ENCODE results near the gene TKT. TPM values are rescaled to one million over a fixed set of nuclear protein-coding genes. Genes with fewer than 3 reads are reported as not detected.

Gene TKT
- total RNA-seq, 2 experiments from 2014 or later, result 397 to 417 TPM

GRCh38 chr3:53195602-53196574 is 59.9 kb downstream of the TKT start:
- ChIA-PET POLR2A (interaction anchor here (1.0 to 1.4 kb wide), 3 partner anchors 60 to 87 kb away, joined by 3 to 7 read pairs (median 5); partner anchors contain the start of gene RFT1), CTCF (interaction anchor here (0.6 to 9.7 kb wide), 37 partner anchors 9 to 457 kb away, joined by 3 to 178 read pairs (median 4); partner anchors contain the start of genes PRKCD and RFT1)
- Mint-ChIP-seq H3K4me1 (ENCODE audit: low read depth) (peaks cover 8% of the 10 kb centered on the region), H3K36me3 (ENCODE audit: low read depth) (peaks cover 3% of the 10 kb centered on the region), H3K9me3 (no peaks in the 10 kb centered on the region), H3K4me3 (no peak overlapping the region), H3K27ac (no peak overlapping the region), H3K27me3 (peaks cover 1% of the 10 kb centered on the region)
- DNase-seq, result peak; percentile 67
- intact Hi-C loops (cut with micrococcal nuclease), result loop anchor here (5.0 kb wide), 2 partner anchors 64 to 84 kb away; partner anchors contain the start of gene RFT1
- peak; percentile 99 for TF ChIP-seq CTCF (IDR thresholded peaks at IDR 0.05)
- ATAC-seq, result peak; percentile 74

DNA sequence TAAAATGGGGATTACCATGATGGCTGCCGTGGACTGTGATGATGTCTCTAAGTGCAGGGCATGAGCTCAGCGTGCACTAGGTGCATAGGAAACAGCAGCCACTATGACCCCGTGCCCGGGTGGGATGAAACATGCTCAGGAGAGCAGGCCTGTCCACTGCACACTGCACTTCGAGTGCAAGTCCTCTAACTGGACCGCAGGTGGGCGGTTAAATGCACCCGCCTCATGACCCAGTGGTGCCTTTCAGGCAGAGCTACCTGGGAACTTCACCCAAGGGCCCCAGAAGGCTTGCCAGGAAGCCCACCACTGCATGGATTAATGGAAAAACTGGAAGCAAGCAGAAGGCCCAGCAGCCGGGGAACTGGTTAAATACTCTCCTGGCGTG is 60.8 kb downstream of the TKT start:
- no peak for ATAC-seq
- no peaks in the 10 kb centered on the region for H3K9me3 Mint-ChIP-seq
- H3K36me3 Mint-ChIP-seq (ENCODE audit: low read depth), result peaks cover 6% of the 10 kb centered on the region
- no peak overlapping the region for H3K27ac Mint-ChIP-seq
- no peak for TF ChIP-seq CTCF (IDR thresholded peaks at IDR 0.05)
- CTCF ChIA-PET, result interaction anchor here (0.9 to 9.7 kb wide), 13 partner anchors 10 to 349 kb away, joined by 3 to 178 read pairs (median 9); partner anchors contain the start of genes PRKCD and RFT1
- no peak overlapping the region for H3K4me3 Mint-ChIP-seq
- H3K27me3 Mint-ChIP-seq, result peaks cover 1% of the 10 kb centered on the region
- POLR2A ChIA-PET, result interaction anchor here (1.0 to 1.4 kb wide), 3 partner anchors 59 to 86 kb away, joined by 3 to 7 read pairs (median 4); no protein-coding TSS in a partner anchor
- intact Hi-C loops (cut with micrococcal nuclease), result loop anchor here (5.0 kb wide), 2 partner anchors 63 to 83 kb away; partner anchors contain the start of gene RFT1
- peaks cover 8% of the 10 kb centered on the region for H3K4me1 Mint-ChIP-seq (ENCODE audit: low read depth)
- no peak for DNase-seq

DNA sequence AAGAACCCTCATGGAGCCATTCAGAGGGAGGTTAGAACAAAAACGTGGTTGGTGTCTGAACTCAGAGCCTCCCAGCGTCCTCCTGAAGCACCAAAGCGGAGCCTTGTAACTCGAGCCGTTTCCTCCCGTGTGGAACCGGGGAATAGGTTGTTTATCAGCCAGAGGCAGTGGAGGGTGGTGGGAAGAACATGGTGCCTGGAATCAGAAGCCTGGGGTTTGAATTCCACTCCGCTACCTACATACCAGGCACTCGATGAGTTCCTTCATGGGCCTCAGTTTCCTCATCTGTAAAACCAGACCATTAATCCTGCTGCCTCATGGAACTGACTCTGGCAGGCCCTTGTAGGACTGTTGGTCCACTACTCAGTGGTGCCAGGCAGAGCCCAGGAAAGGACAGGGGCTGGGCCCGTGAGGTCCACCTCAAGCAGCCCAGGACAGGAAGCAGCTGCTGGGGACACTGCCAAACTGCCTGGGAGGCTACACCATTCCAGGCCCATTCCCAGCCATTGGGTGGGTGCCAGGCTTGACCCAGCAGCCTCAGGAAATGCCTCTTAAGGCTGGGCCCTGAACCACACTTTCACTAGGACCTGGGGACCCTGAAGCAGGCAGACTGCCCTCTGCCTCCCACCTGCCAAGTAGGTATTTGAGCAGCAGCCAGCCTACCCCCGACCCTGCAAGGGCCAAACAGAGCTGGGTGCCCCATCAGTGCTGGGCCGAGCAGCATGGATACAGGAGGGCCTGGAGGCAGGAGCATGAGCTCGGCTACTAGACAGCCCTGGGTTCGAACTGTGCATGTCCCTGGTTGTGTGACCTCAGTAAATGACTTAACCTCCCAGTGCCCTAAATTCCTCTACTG is 61.4 kb downstream of the TKT start:
- H3K27me3 Mint-ChIP-seq, result peaks cover 1% of the 10 kb centered on the region

More for the DNA sequence above, 61.4 kb downstream of the TKT start:
- ChIA-PET POLR2A (interaction anchor here (1.0 to 1.4 kb wide), 3 partner anchors 58 to 85 kb away, joined by 3 to 7 read pairs (median 4); no protein-coding TSS in a partner anchor), CTCF (interaction anchor here (1.0 to 9.7 kb wide), 9 partner anchors 10 to 349 kb away, joined by 3 to 178 read pairs (median 19); partner anchors contain the start of genes PRKCD and RFT1)
- H3K4me1 Mint-ChIP-seq (ENCODE audit: low read depth), result peaks cover 8% of the 10 kb centered on the region
- no peak overlapping the region for H3K4me3 Mint-ChIP-seq
- H3K36me3 Mint-ChIP-seq (ENCODE audit: low read depth), result peaks cover 8% of the 10 kb centered on the region
- TF ChIP-seq CTCF (IDR thresholded peaks at IDR 0.05), result no peak
- DNase-seq (no peak), ATAC-seq (no peak)
- H3K27ac Mint-ChIP-seq, result no peak overlapping the region
- intact Hi-C loops (cut with micrococcal nuclease), result loop anchor here (5.0 kb wide), 2 partner anchors 62 to 82 kb away; partner anchors contain the start of gene RFT1
- no peaks in the 10 kb centered on the region for H3K9me3 Mint-ChIP-seq
